GM19468 (cell line): ENCODE measurements around the gene LCNL1.
"Not testable (repeated sequence)": the region's sequence is repeated elsewhere in the genome, so short reads cannot be mapped to it uniquely, and the experiment has no call there.

ENCODE experiments used
- ATAC-seq: cut with Tn5 transposase; IDR thresholded peaks from one replicate; pipeline ENCODE4 v1.9.1; 2021; ENCODE audit warnings: mild to moderate bottlenecking, moderate library complexity, moderate number of reproducible peaks; ENCODE audit not compliant: unreplicated experiment; ENCODE audit errors: extremely low read depth

LCNL1 gene

GRCh38 chr9:137032858-137033257 lies 50.1 kb downstream of the LCNL1 start:
- ATAC-seq, result no peak

- ATAC-seq, result not testable (repeated sequence)
Observed at GRCh38 chr9:137033481-137033880, 50.7 kb downstream of the LCNL1 start.

GRCh38 chr9:137034039-137034708 lies 51.4 kb downstream of the LCNL1 start:
- no peak for ATAC-seq

GRCh38 chr9:137034709-137035506 lies 52.1 kb downstream of the LCNL1 start:
- peak; percentile 22 for ATAC-seq
